ENCODE data around the gene SUMO3. TPM values are rescaled to one million over a fixed set of nuclear protein-coding genes. Genes with fewer than 3 reads are reported as not detected.

Gene SUMO3
- total RNA-seq, 1 experiment from 2014 or later, result 82.9 TPM

GRCh38 chr21:44761747-44762208 is 56.1 kb downstream of the SUMO3 start:
- H3K18ac ChIP-seq (ENCODE audit: insufficient read length, low read depth, low read length), result peak overlapping the region; percentile 33
- H3K4ac ChIP-seq (ENCODE audit: low read depth, low read length), result no peak overlapping the region
- no peak overlapping the region for H3K4me2 ChIP-seq (ENCODE audit: insufficient read depth, insufficient read length, low read length)
- Mint-ChIP-seq H3K36me3 (ENCODE audit: insufficient read depth in 1 of 3, low read depth in 3 of 3) (peaks cover 0 to 4% (median 0%) of the 10 kb centered on the region in 3 experiments; a peak in 2 of 7 replicates), H3K4me1 (peaks cover 36 to 43% of the 10 kb centered on the region in 2 experiments), H3K27ac (peak overlapping the region in 1 of 3 experiments; percentile 37; a peak in 1 of 7 replicates), H3K9me3 (no peaks in the 10 kb centered on the region), H3K4me3 (no peak overlapping the region), H3K27me3 (ENCODE audit: low read depth) (peaks cover 1% of the 10 kb centered on the region; the same call in 1 of the 2 replicates)
- no peak overlapping the region for H3K9ac ChIP-seq (ENCODE audit: extremely low read depth, insufficient read length, low read length)
- no peak overlapping the region for H3K23ac ChIP-seq (ENCODE audit: insufficient read length, low read depth, low read length)
- no peak for TF ChIP-seq CTCF (conservative IDR thresholded peaks at IDR 0.05)
- H3K14ac ChIP-seq (ENCODE audit: insufficient read depth, low read length), result no peak overlapping the region
- H3K9me3 ChIP-seq (ENCODE audit: control insufficient read depth, low read depth, low read length), result no peaks in the 10 kb centered on the region
- H4K20me1 ChIP-seq (ENCODE audit: control insufficient read depth, insufficient read depth, insufficient read length), result no peaks in the 10 kb centered on the region
- no peaks in the 10 kb centered on the region for H3K79me1 ChIP-seq (ENCODE audit: insufficient read depth, low read depth, low read length, poor library complexity, severe bottlenecking)
- no peaks in the 10 kb centered on the region; the same call in 1 of the 2 replicates for H3K4me1 ChIP-seq (ENCODE audit: insufficient read depth, low read length)
- no peak overlapping the region for H3T11ph ChIP-seq (ENCODE audit: low read length)
- H2AK5ac ChIP-seq (ENCODE audit: insufficient read length, low read length), result no peak overlapping the region
- no peaks in the 10 kb centered on the region for H3K79me2 ChIP-seq (ENCODE audit: insufficient read depth, low read length)
- no peak overlapping the region for H2BK15ac ChIP-seq (ENCODE audit: low read depth, low read length)
- no peak overlapping the region for H2BK12ac ChIP-seq (ENCODE audit: insufficient read length, low read depth, low read length)
- H2AFZ ChIP-seq (ENCODE audit: low read length), result no peak overlapping the region
- H2BK20ac ChIP-seq (ENCODE audit: low read depth, low read length, poor library complexity, severe bottlenecking), result no peak overlapping the region
- WGBS (ENCODE audit: extremely low coverage, insufficient read length, low lambda C conversion rate), result no CpG with 5 or more reads among the region's 14 CpGs
- H3K23me2 ChIP-seq (ENCODE audit: insufficient read length, low read depth, low read length, poor library complexity, severe bottlenecking), result no peaks in the 10 kb centered on the region
- DNase-seq, result peak; percentile 28
- no peak overlapping the region for H4K91ac ChIP-seq (ENCODE audit: insufficient read length, low read depth, low read length)
- H2BK120ac ChIP-seq (ENCODE audit: low read depth, low read length, poor library complexity, severe bottlenecking), result no peak overlapping the region
- H4K8ac ChIP-seq (replicated peaks; ENCODE audit: insufficient read length, low read depth, low read length), result no peak overlapping the region
- no peak overlapping the region for H3K27ac ChIP-seq (ENCODE audit: insufficient read length, low read depth, low read length)
- H2BK5ac ChIP-seq (ENCODE audit: insufficient read length, low read length), result no peak overlapping the region
- H3K56ac ChIP-seq (ENCODE audit: insufficient read length, low read depth, low read length), result no peak overlapping the region
- H4K5ac ChIP-seq (ENCODE audit: insufficient read length, low read depth, low read length), result peak overlapping the region; percentile 55
- no peaks in the 10 kb centered on the region for H3K27me3 ChIP-seq (ENCODE audit: insufficient read depth, low read length)
